ENCODE measurements around the gene MRPL43. TPM values are rescaled to one million over a fixed set of nuclear protein-coding genes. Genes with fewer than 3 reads are reported as not detected.

The MRPL43 gene
- total RNA-seq, 2 donors from 2014 or later, result 52.3 to 60.7 TPM

DNA sequence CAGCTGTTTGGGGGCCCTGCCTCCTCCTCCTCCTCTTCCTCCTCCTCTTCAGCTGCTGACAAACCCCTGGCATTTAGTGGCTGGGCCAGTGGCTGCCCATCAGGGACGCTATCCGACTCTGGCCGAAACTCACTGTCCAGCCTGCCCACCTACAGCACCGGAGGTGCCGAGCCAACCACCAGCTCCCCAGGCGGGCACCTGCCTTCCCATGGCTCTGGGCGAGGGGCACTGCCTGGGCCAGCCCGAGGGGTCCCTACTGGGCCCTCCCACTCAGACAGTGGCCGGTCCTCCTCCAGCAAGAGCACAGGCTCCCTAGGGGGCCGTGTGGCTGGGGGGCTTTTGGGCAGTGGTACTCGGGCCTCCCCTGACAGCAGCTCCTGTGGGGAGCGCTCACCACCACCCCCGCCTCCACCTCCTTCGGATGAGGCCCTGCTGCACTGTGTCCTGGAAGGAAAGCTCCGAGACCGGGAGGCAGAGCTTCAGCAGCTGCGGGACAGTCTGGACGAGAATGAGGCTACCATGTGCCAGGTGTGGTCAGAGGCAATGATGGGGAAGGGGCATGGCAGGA is 16.4 kb upstream of the MRPL43 start:
- no peaks in the 10 kb centered on the region for H3K27me3 Mint-ChIP-seq
- H3K4me1 Mint-ChIP-seq (ENCODE audit: low read depth in 2 of 2), result peaks cover 7 to 8% of the 10 kb centered on the region in 2 donors
- H3K4me3 Mint-ChIP-seq, result no peak overlapping the region
- no peak overlapping the region for H3K27ac Mint-ChIP-seq
- no peaks in the 10 kb centered on the region for H3K36me3 Mint-ChIP-seq
- ATAC-seq (no peak), DNase-seq (ENCODE audit: low spot score) (no peak)
- H3K9me3 Mint-ChIP-seq, result no peaks in the 10 kb centered on the region

DNA sequence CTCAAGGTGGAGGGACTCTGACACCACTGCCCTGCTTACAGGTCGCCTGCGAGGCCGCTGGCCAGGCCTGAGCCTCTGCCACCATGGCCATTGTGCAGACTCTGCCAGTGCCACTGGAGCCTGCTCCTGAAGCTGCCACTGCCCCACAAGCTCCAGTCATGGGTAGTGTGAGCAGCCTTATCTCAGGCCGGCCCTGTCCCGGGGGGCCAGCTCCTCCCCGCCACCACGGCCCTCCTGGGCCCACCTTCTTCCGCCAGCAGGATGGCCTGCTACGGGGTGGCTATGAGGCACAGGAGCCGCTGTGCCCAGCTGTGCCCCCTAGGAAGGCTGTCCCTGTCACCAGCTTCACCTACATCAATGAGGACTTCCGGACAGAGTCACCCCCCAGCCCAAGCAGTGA is 15.2 kb upstream of the MRPL43 start:
- no peaks in the 10 kb centered on the region for H3K9me3 Mint-ChIP-seq
- no peak overlapping the region for H3K27ac Mint-ChIP-seq
- no peak overlapping the region for H3K4me3 Mint-ChIP-seq
- no peaks in the 10 kb centered on the region for H3K36me3 Mint-ChIP-seq
- no peaks in the 10 kb centered on the region for H3K27me3 Mint-ChIP-seq
- H3K4me1 Mint-ChIP-seq (ENCODE audit: low read depth in 2 of 2), result peaks cover 16 to 17% of the 10 kb centered on the region in 2 donors
- ATAC-seq (no peak), DNase-seq (ENCODE audit: low spot score) (no peak)

GRCh38 chr10:101001659-101002035 is 14.3 kb upstream of the MRPL43 start:
- DNase-seq (ENCODE audit: low spot score) (no peak), ATAC-seq (no peak)
- H3K9me3 Mint-ChIP-seq, result no peaks in the 10 kb centered on the region
- no peak overlapping the region for H3K27ac Mint-ChIP-seq
- H3K4me3 Mint-ChIP-seq, result no peak overlapping the region
- no peaks in the 10 kb centered on the region for H3K27me3 Mint-ChIP-seq
- peaks cover 17 to 18% of the 10 kb centered on the region in 2 donors for H3K4me1 Mint-ChIP-seq (ENCODE audit: low read depth in 2 of 2)
- H3K36me3 Mint-ChIP-seq, result no peaks in the 10 kb centered on the region

GRCh38 chr10:101000915-101001658 is 13.8 kb upstream of the MRPL43 start:
- H3K27me3 Mint-ChIP-seq, result no peaks in the 10 kb centered on the region
- ATAC-seq (no peak), DNase-seq (ENCODE audit: low spot score) (no peak)
- H3K36me3 Mint-ChIP-seq, result no peaks in the 10 kb centered on the region
- peaks cover 17 to 24% of the 10 kb centered on the region in 2 donors for H3K4me1 Mint-ChIP-seq (ENCODE audit: low read depth in 2 of 2)
- no peaks in the 10 kb centered on the region for H3K9me3 Mint-ChIP-seq
- peak overlapping the region; percentile 6 to 12 for H3K27ac Mint-ChIP-seq
- H3K4me3 Mint-ChIP-seq, result peak overlapping the region; percentile 71

DNA sequence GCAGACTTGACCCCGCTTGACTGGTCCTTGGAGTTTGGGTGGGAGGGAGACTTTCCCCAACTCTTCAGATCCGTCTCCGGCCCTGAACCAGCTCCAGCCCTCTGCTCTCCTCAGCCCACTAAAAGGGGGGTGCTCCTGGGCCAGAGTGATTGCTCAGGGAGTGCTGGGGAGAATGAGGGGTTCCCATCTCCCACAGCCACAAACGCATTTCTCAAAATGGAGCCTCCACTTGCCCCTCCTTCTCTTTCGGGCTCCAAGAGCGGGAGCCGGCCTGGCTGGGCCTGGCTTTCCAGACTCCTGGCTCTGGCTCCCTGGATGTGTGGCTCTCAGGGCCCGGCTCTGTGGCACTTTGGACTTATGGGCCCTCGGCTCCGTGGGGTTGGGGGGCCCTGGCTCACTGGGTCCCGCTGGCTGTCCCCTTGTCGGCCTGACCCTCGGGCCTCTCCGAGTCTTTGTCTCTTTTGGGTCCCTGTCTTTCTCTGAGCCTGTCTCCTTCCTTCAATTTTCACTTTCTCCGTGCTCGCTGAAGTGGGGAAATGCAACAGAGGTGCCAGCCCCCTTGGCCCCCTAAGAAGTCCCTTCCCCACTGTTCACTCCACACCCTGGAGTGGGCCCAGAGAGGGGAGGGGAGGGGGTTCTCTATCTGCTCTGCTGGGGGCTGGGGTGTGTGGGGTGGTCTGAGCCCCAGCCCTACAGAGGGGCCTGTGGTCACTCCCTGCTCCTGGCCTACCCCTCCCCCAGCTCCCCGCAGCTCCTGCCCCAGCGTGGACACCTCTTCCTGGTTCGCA is 13.0 kb upstream of the MRPL43 start:
- H3K27ac Mint-ChIP-seq, result peak overlapping the region in 1 of 2 donors; percentile 12
- H3K36me3 Mint-ChIP-seq, result no peaks in the 10 kb centered on the region
- ATAC-seq, result no peak
- no peaks in the 10 kb centered on the region for H3K27me3 Mint-ChIP-seq
- H3K9me3 Mint-ChIP-seq, result no peaks in the 10 kb centered on the region
- peaks cover 17 to 24% of the 10 kb centered on the region in 2 donors for H3K4me1 Mint-ChIP-seq (ENCODE audit: low read depth in 2 of 2)
- H3K4me3 Mint-ChIP-seq, result peak overlapping the region; percentile 68
- no peak for DNase-seq (ENCODE audit: low spot score)

DNA sequence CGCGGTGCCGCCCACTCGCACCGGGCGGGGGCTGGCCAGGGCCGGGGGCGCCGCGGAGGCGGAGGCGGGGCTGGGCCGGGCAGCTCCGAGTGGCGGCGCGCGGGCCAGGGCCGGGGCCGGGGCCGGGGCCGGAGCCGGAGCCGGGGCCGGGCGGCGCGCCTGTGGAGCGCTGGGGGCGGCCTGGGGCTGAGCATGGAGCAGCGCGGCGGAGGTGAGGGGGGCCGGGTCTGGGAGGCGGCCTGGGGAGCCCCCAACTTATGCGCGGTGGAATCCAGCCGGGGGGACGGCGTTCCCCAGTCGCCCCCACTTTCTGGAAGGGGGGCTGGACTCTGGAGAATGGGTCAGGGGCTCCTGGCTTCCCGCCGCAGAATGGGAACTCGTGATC is 12.4 kb upstream of the MRPL43 start, which contains the start of gene LZTS2:
LZTS2 (plus strand) TSS at position 67 of the 385 bp plus-strand sequence. CDS start 2,731 bp downstream, outside the sequence.
- Mint-ChIP-seq H3K36me3 (no peaks in the 10 kb centered on the region), H3K9me3 (no peaks in the 10 kb centered on the region), H3K4me3 (peak within 1 kb of the TSS; percentile 87), H3K4me1 (ENCODE audit: low read depth in 2 of 2) (peaks cover 17 to 24% of the 10 kb centered on the region in 2 donors), H3K27ac (peak within 1 kb of the TSS; percentile 64 to 75), H3K27me3 (no peaks in the 10 kb centered on the region)
- no peak for ATAC-seq
- DNase-seq (ENCODE audit: low spot score), result no peak

GRCh38 chr10:100998991-100999741 is 11.9 kb upstream of the MRPL43 start:
- no peaks in the 10 kb centered on the region for H3K9me3 Mint-ChIP-seq
- H3K27ac Mint-ChIP-seq, result peak overlapping the region; percentile 64 to 75
- no peaks in the 10 kb centered on the region for H3K27me3 Mint-ChIP-seq
- H3K4me1 Mint-ChIP-seq (ENCODE audit: low read depth in 2 of 2), result peaks cover 17 to 27% of the 10 kb centered on the region in 2 donors
- DNase-seq (ENCODE audit: low spot score) (peak; percentile 86), ATAC-seq (peak; percentile 82 to 84)
- no peaks in the 10 kb centered on the region for H3K36me3 Mint-ChIP-seq
- peak overlapping the region; percentile 87 for H3K4me3 Mint-ChIP-seq

- ATAC-seq (peak; percentile 2 to 34), DNase-seq (ENCODE audit: low spot score) (no peak)
- peaks cover 17 to 27% of the 10 kb centered on the region in 2 donors for H3K4me1 Mint-ChIP-seq (ENCODE audit: low read depth in 2 of 2)
- no peaks in the 10 kb centered on the region for H3K9me3 Mint-ChIP-seq
- H3K27me3 Mint-ChIP-seq, result no peaks in the 10 kb centered on the region
- peak overlapping the region; percentile 64 to 75 for H3K27ac Mint-ChIP-seq
- peaks cover 4% of the 10 kb centered on the region for H3K36me3 Mint-ChIP-seq
- peak overlapping the region; percentile 87 for H3K4me3 Mint-ChIP-seq
Measured at GRCh38 chr10:100998183-100998990, 11.1 kb upstream of the MRPL43 start.

- H3K27ac Mint-ChIP-seq, result peak overlapping the region; percentile 64 to 75
- no peaks in the 10 kb centered on the region for H3K27me3 Mint-ChIP-seq
- ATAC-seq (peak; percentile 63 to 71), DNase-seq (ENCODE audit: low spot score) (peak; percentile 86)
- H3K36me3 Mint-ChIP-seq, result peaks cover 4% of the 10 kb centered on the region
- peak overlapping the region; percentile 89 for H3K4me3 Mint-ChIP-seq
- peaks cover 17 to 27% of the 10 kb centered on the region in 2 donors for H3K4me1 Mint-ChIP-seq (ENCODE audit: low read depth in 2 of 2)
- no peaks in the 10 kb centered on the region for H3K9me3 Mint-ChIP-seq
Measured at GRCh38 chr10:100997360-100998182, 10.3 kb upstream of the MRPL43 start.

DNA sequence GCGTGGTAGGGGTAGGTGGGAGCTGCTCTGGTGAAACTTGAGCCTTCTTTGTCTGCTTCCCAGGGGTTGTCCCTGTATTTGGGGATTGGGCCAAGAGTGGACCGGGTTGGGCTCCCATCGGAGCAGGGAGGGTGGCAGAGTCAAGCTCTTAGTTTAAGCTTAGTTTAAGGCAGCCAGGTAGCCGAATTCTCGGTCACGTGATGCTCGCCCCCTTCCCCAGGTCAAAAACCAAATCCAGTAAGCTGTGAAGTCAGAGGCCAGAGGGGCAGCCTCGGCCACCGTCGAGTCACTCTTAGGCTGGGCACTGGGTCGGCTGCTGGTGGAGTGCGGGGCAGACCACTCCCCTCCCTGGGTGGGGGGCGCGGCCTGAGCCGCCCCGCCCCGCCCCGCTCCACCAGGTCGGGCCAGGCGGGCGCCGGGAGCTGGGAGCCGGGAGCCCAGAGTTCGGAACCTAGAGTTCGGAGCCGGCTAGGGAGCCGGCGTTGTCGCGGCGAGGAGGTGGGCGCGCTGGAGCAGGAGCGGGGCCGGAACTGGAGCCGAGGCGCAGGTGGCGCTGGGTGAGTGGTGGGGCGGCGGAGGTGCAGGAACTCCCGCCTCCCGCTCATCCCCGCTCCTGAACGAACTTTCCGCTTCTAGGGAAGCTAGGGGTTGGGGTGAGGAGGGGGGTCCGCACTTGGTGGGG is 9.5 kb upstream of the MRPL43 start:
- Mint-ChIP-seq H3K27me3 (no peaks in the 10 kb centered on the region), H3K36me3 (peaks cover 4% of the 10 kb centered on the region), H3K4me3 (peak overlapping the region; percentile 89), H3K9me3 (no peaks in the 10 kb centered on the region), H3K4me1 (ENCODE audit: low read depth in 2 of 2) (peaks cover 17 to 27% of the 10 kb centered on the region in 2 donors), H3K27ac (peak overlapping the region; percentile 46 to 75)
- no peak for DNase-seq (ENCODE audit: low spot score)
- peak; percentile 22 to 43 for ATAC-seq

- peaks cover 16% of the 10 kb centered on the region for H3K36me3 Mint-ChIP-seq
- peaks cover 17 to 28% of the 10 kb centered on the region in 2 donors for H3K4me1 Mint-ChIP-seq (ENCODE audit: low read depth in 2 of 2)
- DNase-seq (ENCODE audit: low spot score) (no peak), ATAC-seq (no peak)
- H3K27me3 Mint-ChIP-seq, result no peaks in the 10 kb centered on the region
- H3K4me3 Mint-ChIP-seq, result no peak overlapping the region
- no peak overlapping the region for H3K27ac Mint-ChIP-seq
- H3K9me3 Mint-ChIP-seq, result no peaks in the 10 kb centered on the region
Measured at GRCh38 chr10:100995181-100995580, 7.9 kb upstream of the MRPL43 start.
